A673 (cell line): Measurements from ENCODE around the gene PBX1. TPM values are rescaled to one million over a fixed set of nuclear protein-coding genes. Genes with fewer than 3 reads are reported as not detected.

Experiments
- BruUV-seq: library from RNA; stranded (reverse); fragments of 400-500 nt; replicated peaks from 2 replicates; lab custom pipeline; 2021; lab: Mats Ljungman, UMichigan
- CTCF ChIA-PET: fragments of 300-600 bp; sonication (Branson Sonifier 250); formaldehyde crosslinking; loops from one replicate; lab custom pipeline; 2022; ENCODE audit warnings: antibody characterized with exemption; lab: Charles Lee
- POLR2A ChIA-PET: fragments of 300-600 bp; sonication (Branson Sonifier 250); formaldehyde crosslinking; loops from one replicate; lab custom pipeline; 2022; ENCODE audit warnings: antibody characterized with exemption; ENCODE audit not compliant: low non-redundant PET; lab: Charles Lee
- DNase-seq: peaks from one replicate; pipeline ENCODE4 v3.0.0-alpha.2; 2015; ENCODE audit warnings: low spot score
- H3K27ac ChIP-seq: fragments of 200-600 bp; sonication (generic); 2 replicates; pipeline ENCODE4 v1.5.1; 2016; ENCODE audit warnings: mixed run types, low read depth, mild to moderate bottlenecking, mixed read lengths, antibody characterized with exemption, low read length; ENCODE audit not compliant: poor library complexity, severe bottlenecking
- H3K27me3 ChIP-seq: fragments of 200-600 bp; sonication (generic); replicated peaks from 2 replicates; pipeline ENCODE4 v1.6.1; 2017; ENCODE audit warnings: mixed run types, low read depth, mild to moderate bottlenecking, mixed read lengths, antibody characterized with exemption, low read length; ENCODE audit not compliant: insufficient read depth, poor library complexity
- H3K36me3 ChIP-seq: fragments of 200-600 bp; sonication (generic); 2 replicates; pipeline ENCODE4 v1.6.1; 2016; ENCODE audit warnings: mixed run types, mild to moderate bottlenecking, mixed read lengths, antibody characterized with exemption, low read length; ENCODE audit not compliant: insufficient read depth, poor library complexity, severe bottlenecking
- H3K4me1 ChIP-seq: fragments of 200-600 bp; sonication (generic); 2 replicates; pipeline ENCODE4 v1.6.1; 2017; ENCODE audit warnings: mixed run types, mild to moderate bottlenecking, mixed read lengths, antibody characterized with exemption, low read length; ENCODE audit not compliant: insufficient read depth, poor library complexity, severe bottlenecking
- H3K4me3 ChIP-seq: fragments of 200-600 bp; sonication (generic); 2 replicates; pipeline ENCODE4 v1.5.1; 2016; ENCODE audit warnings: low read depth, mixed run types, mild to moderate bottlenecking, mixed read lengths, low read length; ENCODE audit not compliant: poor library complexity, severe bottlenecking
- H3K9me3 ChIP-seq: fragments of 200-600 bp; sonication (generic); 2 replicates; pipeline ENCODE4 v1.6.1; 2016; ENCODE audit warnings: mixed run types, low read depth, mild to moderate bottlenecking, mixed read lengths, antibody characterized with exemption, low read length; ENCODE audit not compliant: poor library complexity, severe bottlenecking
- EZH2 ChIP-seq: fragments of 200-600 bp; sonication (generic); IDR thresholded peaks from 2 replicates; pipeline ENCODE4 v1.6.1; 2017; ENCODE audit warnings: borderline replicate concordance, low read depth, mild to moderate bottlenecking, mixed read lengths, antibody characterized with exemption, low read length; ENCODE audit not compliant: poor library complexity, severe bottlenecking
- intact Hi-C: fragments of 100-400 bp; cut with micrococcal nuclease; formaldehyde crosslinking; loops from one replicate; pipeline ENCODE4 v1.10.0; 2022; ENCODE audit not compliant: unreplicated experiment
- total RNA-seq: library from RNA; stranded (reverse); gene quantifications from 2 replicates; pipeline ENCODE4 v1.2.3, GENCODE V29; 2021
- TF ChIP-seq, protein P1 (sequence below): fragments of 300-800, 200-600 bp; sonication (generic); conservative IDR thresholded peaks from 2 replicates; pipeline ENCODE4 v1.5.1; 2017; ENCODE audit warnings: low read depth, mild to moderate bottlenecking, antibody characterized with exemption, low read length, moderate library complexity, mixed read lengths

Gene PBX1
- total RNA-seq, 1 experiment from 2014 or later: 51.5 TPM

GRCh38 chr1:164688791-164689190 is 129.8 kb downstream of the PBX1 start:
- ChIA-PET CTCF (no interaction called here), POLR2A (no interaction called here)
- BruUV-seq: no TSS peak
- Histone ChIP-seq H3K36me3 (no peaks in the 10 kb centered on the region), H3K9me3 (no peaks in the 10 kb centered on the region), H3K27me3 (no peaks in the 10 kb centered on the region), H3K4me1 (peaks cover 4% of the 10 kb centered on the region), H3K4me3 (no peak overlapping the region), H3K27ac (no peak overlapping the region)
- DNase-seq: no peak
- TF ChIP-seq, protein P1, sequence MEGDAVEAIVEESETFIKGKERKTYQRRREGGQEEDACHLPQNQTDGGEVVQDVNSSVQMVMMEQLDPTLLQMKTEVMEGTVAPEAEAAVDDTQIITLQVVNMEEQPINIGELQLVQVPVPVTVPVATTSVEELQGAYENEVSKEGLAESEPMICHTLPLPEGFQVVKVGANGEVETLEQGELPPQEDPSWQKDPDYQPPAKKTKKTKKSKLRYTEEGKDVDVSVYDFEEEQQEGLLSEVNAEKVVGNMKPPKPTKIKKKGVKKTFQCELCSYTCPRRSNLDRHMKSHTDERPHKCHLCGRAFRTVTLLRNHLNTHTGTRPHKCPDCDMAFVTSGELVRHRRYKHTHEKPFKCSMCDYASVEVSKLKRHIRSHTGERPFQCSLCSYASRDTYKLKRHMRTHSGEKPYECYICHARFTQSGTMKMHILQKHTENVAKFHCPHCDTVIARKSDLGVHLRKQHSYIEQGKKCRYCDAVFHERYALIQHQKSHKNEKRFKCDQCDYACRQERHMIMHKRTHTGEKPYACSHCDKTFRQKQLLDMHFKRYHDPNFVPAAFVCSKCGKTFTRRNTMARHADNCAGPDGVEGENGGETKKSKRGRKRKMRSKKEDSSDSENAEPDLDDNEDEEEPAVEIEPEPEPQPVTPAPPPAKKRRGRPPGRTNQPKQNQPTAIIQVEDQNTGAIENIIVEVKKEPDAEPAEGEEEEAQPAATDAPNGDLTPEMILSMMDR: no peak
- no peak for TF ChIP-seq EZH2
- intact Hi-C loops: no loop called here

GRCh38 chr1:164689672-164690511 is 130.9 kb downstream of the PBX1 start:
- H3K27me3 ChIP-seq: no peaks in the 10 kb centered on the region
- intact Hi-C loops: no loop called here
- H3K36me3 ChIP-seq: no peaks in the 10 kb centered on the region
- H3K4me1 ChIP-seq: peaks cover 4% of the 10 kb centered on the region
- H3K9me3 ChIP-seq: no peaks in the 10 kb centered on the region
- no peak for DNase-seq
- no TSS peak for BruUV-seq
- TF ChIP-seq EZH2: no peak
- TF ChIP-seq, protein P1: no peak
- no peak overlapping the region for H3K27ac ChIP-seq
- H3K4me3 ChIP-seq: no peak overlapping the region
- POLR2A ChIA-PET: no interaction called here
- CTCF ChIA-PET: no interaction called here

GRCh38 chr1:164692420-164692819 is 133.4 kb downstream of the PBX1 start:
- Histone ChIP-seq H3K27me3 (no peaks in the 10 kb centered on the region), H3K4me3 (no peak overlapping the region), H3K4me1 (peaks cover 4% of the 10 kb centered on the region), H3K36me3 (no peaks in the 10 kb centered on the region), H3K9me3 (no peaks in the 10 kb centered on the region), H3K27ac (no peak overlapping the region)
- intact Hi-C loops: no loop called here
- POLR2A ChIA-PET: no interaction called here
- CTCF ChIA-PET: no interaction called here
- BruUV-seq: no TSS peak
- TF ChIP-seq, protein P1: no peak
- no peak for TF ChIP-seq EZH2
- no peak for DNase-seq
